ENCODE data around the gene CDC42.
"Not testable (repeated sequence)": the region's sequence is repeated elsewhere in the genome, so short reads cannot be mapped to it uniquely, and the experiment has no call there.

CDC42 gene

GRCh38 chr1:22076346-22076745, 23.8 kb downstream of the CDC42 start:
- Histone ChIP-seq H3K79me2 (ENCODE audit: control insufficient read depth, insufficient read depth, low read length, unreplicated experiment) (peaks cover 97% of the 10 kb centered on the region), H3K36me3 (ENCODE audit: insufficient read depth, low read length) (peaks cover 14% of the 10 kb centered on the region), H3K4me3 (ENCODE audit: low read depth, low read length) (no peak overlapping the region), H3K4me1 (ENCODE audit: control insufficient read depth, insufficient read depth, low read length, unreplicated experiment) (peaks cover 45% of the 10 kb centered on the region), H3K27me3 (ENCODE audit: insufficient read depth, low read length) (no peaks in the 10 kb centered on the region), H2AFZ (ENCODE audit: low read length, unreplicated experiment) (no peak overlapping the region), H3K27ac (ENCODE audit: low read depth, low read length) (no peak overlapping the region)

GRCh38 chr1:22077728-22078127, 25.2 kb downstream of the CDC42 start:
- Histone ChIP-seq H3K79me2 (ENCODE audit: control insufficient read depth, insufficient read depth, low read length, unreplicated experiment) (peaks cover 96% of the 10 kb centered on the region), H3K27me3 (ENCODE audit: insufficient read depth, low read length) (no peaks in the 10 kb centered on the region), H3K4me1 (ENCODE audit: control insufficient read depth, insufficient read depth, low read length, unreplicated experiment) (peaks cover 36% of the 10 kb centered on the region), H3K4me3 (ENCODE audit: low read depth, low read length) (no peak overlapping the region), H3K36me3 (ENCODE audit: insufficient read depth, low read length) (peaks cover 20% of the 10 kb centered on the region), H2AFZ (ENCODE audit: low read length, unreplicated experiment) (no peak overlapping the region), H3K27ac (ENCODE audit: low read depth, low read length) (no peak overlapping the region)

- Histone ChIP-seq H3K27ac (ENCODE audit: low read depth, low read length) (no peak overlapping the region), H3K4me3 (ENCODE audit: low read depth, low read length) (no peak overlapping the region), H3K79me2 (ENCODE audit: control insufficient read depth, insufficient read depth, low read length, unreplicated experiment) (peaks cover 95% of the 10 kb centered on the region), H3K4me1 (ENCODE audit: control insufficient read depth, insufficient read depth, low read length, unreplicated experiment) (peaks cover 32% of the 10 kb centered on the region), H3K36me3 (ENCODE audit: insufficient read depth, low read length) (peaks cover 20% of the 10 kb centered on the region), H3K27me3 (ENCODE audit: insufficient read depth, low read length) (no peaks in the 10 kb centered on the region), H2AFZ (ENCODE audit: low read length, unreplicated experiment) (no peak overlapping the region)
Measured at GRCh38 chr1:22078133-22078532, 25.6 kb downstream of the CDC42 start.

- Histone ChIP-seq H3K4me3 (ENCODE audit: low read depth, low read length) (no peak overlapping the region), H3K36me3 (ENCODE audit: insufficient read depth, low read length) (peaks cover 23% of the 10 kb centered on the region), H3K79me2 (ENCODE audit: control insufficient read depth, insufficient read depth, low read length, unreplicated experiment) (peaks cover 92% of the 10 kb centered on the region), H3K27me3 (ENCODE audit: insufficient read depth, low read length) (no peaks in the 10 kb centered on the region), H3K4me1 (ENCODE audit: control insufficient read depth, insufficient read depth, low read length, unreplicated experiment) (peaks cover 19% of the 10 kb centered on the region), H3K27ac (ENCODE audit: low read depth, low read length) (no peak overlapping the region), H2AFZ (ENCODE audit: low read length, unreplicated experiment) (no peak overlapping the region)
Measured at GRCh38 chr1:22080191-22080590, 27.7 kb downstream of the CDC42 start.

GRCh38 chr1:22088331-22088730, 35.8 kb downstream of the CDC42 start:
- Histone ChIP-seq H3K27ac (ENCODE audit: low read depth, low read length) (0 out of 2 replicates have a peak overlapping the region, but pooled peaks have one; percentile 25), H3K4me3 (ENCODE audit: low read depth, low read length) (no peak overlapping the region), H2AFZ (ENCODE audit: low read length, unreplicated experiment) (no peak overlapping the region), H3K79me2 (ENCODE audit: control insufficient read depth, insufficient read depth, low read length, unreplicated experiment) (peaks cover 85% of the 10 kb centered on the region), H3K36me3 (ENCODE audit: insufficient read depth, low read length) (peaks cover 31% of the 10 kb centered on the region), H3K27me3 (ENCODE audit: insufficient read depth, low read length) (no peaks in the 10 kb centered on the region), H3K4me1 (ENCODE audit: control insufficient read depth, insufficient read depth, low read length, unreplicated experiment) (peaks cover 42% of the 10 kb centered on the region)

GRCh38 chr1:22089134-22089571, 36.6 kb downstream of the CDC42 start:
- Histone ChIP-seq H3K79me2 (ENCODE audit: control insufficient read depth, insufficient read depth, low read length, unreplicated experiment) (peaks cover 83% of the 10 kb centered on the region), H3K27me3 (ENCODE audit: insufficient read depth, low read length) (no peaks in the 10 kb centered on the region), H3K4me3 (ENCODE audit: low read depth, low read length) (peak overlapping the region; percentile 20; the same call in 1 of the 2 replicates), H3K27ac (ENCODE audit: low read depth, low read length) (peak overlapping the region; percentile 25), H2AFZ (ENCODE audit: low read length, unreplicated experiment) (no peak overlapping the region), H3K36me3 (ENCODE audit: insufficient read depth, low read length) (peaks cover 31% of the 10 kb centered on the region), H3K4me1 (ENCODE audit: control insufficient read depth, insufficient read depth, low read length, unreplicated experiment) (peaks cover 42% of the 10 kb centered on the region)

- Histone ChIP-seq H3K27ac (ENCODE audit: low read depth, low read length) (peak overlapping the region; percentile 25; the same call in 1 of the 2 replicates), H3K36me3 (ENCODE audit: insufficient read depth, low read length) (peaks cover 32% of the 10 kb centered on the region), H3K4me1 (ENCODE audit: control insufficient read depth, insufficient read depth, low read length, unreplicated experiment) (peaks cover 42% of the 10 kb centered on the region), H2AFZ (ENCODE audit: low read length, unreplicated experiment) (no peak overlapping the region), H3K27me3 (ENCODE audit: insufficient read depth, low read length) (no peaks in the 10 kb centered on the region), H3K79me2 (ENCODE audit: control insufficient read depth, insufficient read depth, low read length, unreplicated experiment) (peaks cover 81% of the 10 kb centered on the region), H3K4me3 (ENCODE audit: low read depth, low read length) (peak overlapping the region; percentile 20; the same call in 1 of the 2 replicates)
Measured at GRCh38 chr1:22089787-22090186, 37.3 kb downstream of the CDC42 start.

- H3K27me3 ChIP-seq (ENCODE audit: insufficient read depth, low read length) = no peaks in the 10 kb centered on the region
- no peak overlapping the region for H3K4me3 ChIP-seq (ENCODE audit: low read depth, low read length)
- no peak overlapping the region for H3K27ac ChIP-seq (ENCODE audit: low read depth, low read length)
- H3K36me3 ChIP-seq (ENCODE audit: insufficient read depth, low read length) = peaks cover 35% of the 10 kb centered on the region
- H3K4me1 ChIP-seq (ENCODE audit: control insufficient read depth, insufficient read depth, low read length, unreplicated experiment) = peaks cover 43% of the 10 kb centered on the region
- peaks cover 80% of the 10 kb centered on the region for H3K79me2 ChIP-seq (ENCODE audit: control insufficient read depth, insufficient read depth, low read length, unreplicated experiment)
- no peak overlapping the region for H2AFZ ChIP-seq (ENCODE audit: low read length, unreplicated experiment)
Measured at GRCh38 chr1:22090867-22091266, 38.4 kb downstream of the CDC42 start.

GRCh38 chr1:22092026-22092768, 39.7 kb downstream of the CDC42 start:
- H3K4me3 ChIP-seq (ENCODE audit: low read depth, low read length); H3K27me3 ChIP-seq (ENCODE audit: insufficient read depth, low read length); H2AFZ ChIP-seq (ENCODE audit: low read length, unreplicated experiment): not testable (repeated sequence)
- H3K27ac ChIP-seq (ENCODE audit: low read depth, low read length) = 0 out of 2 replicates have a peak overlapping the region, but pooled peaks have one; percentile 8
- H3K79me2 ChIP-seq (ENCODE audit: control insufficient read depth, insufficient read depth, low read length, unreplicated experiment) = peaks cover 75% of the 10 kb centered on the region
- H3K36me3 ChIP-seq (ENCODE audit: insufficient read depth, low read length) = peaks cover 30% of the 10 kb centered on the region
- peaks cover 48% of the 10 kb centered on the region for H3K4me1 ChIP-seq (ENCODE audit: control insufficient read depth, insufficient read depth, low read length, unreplicated experiment)

GRCh38 chr1:22093513-22093912, 41.0 kb downstream of the CDC42 start:
- Histone ChIP-seq H3K4me3 (ENCODE audit: low read depth, low read length) (no peak overlapping the region), H3K27ac (ENCODE audit: low read depth, low read length) (no peak overlapping the region), H3K27me3 (ENCODE audit: insufficient read depth, low read length) (no peaks in the 10 kb centered on the region), H3K4me1 (ENCODE audit: control insufficient read depth, insufficient read depth, low read length, unreplicated experiment) (peaks cover 42% of the 10 kb centered on the region), H3K36me3 (ENCODE audit: insufficient read depth, low read length) (peaks cover 23% of the 10 kb centered on the region), H3K79me2 (ENCODE audit: control insufficient read depth, insufficient read depth, low read length, unreplicated experiment) (peaks cover 72% of the 10 kb centered on the region), H2AFZ (ENCODE audit: low read length, unreplicated experiment) (no peak overlapping the region)

GRCh38 chr1:22096036-22096435, 43.5 kb downstream of the CDC42 start:
- H3K79me2 ChIP-seq (ENCODE audit: control insufficient read depth, insufficient read depth, low read length, unreplicated experiment) = peaks cover 70% of the 10 kb centered on the region
- no peak overlapping the region for H3K27ac ChIP-seq (ENCODE audit: low read depth, low read length)
- no peak overlapping the region for H3K4me3 ChIP-seq (ENCODE audit: low read depth, low read length)
- H3K4me1 ChIP-seq (ENCODE audit: control insufficient read depth, insufficient read depth, low read length, unreplicated experiment) = peaks cover 17% of the 10 kb centered on the region
- H3K27me3 ChIP-seq (ENCODE audit: insufficient read depth, low read length) = no peaks in the 10 kb centered on the region
- no peak overlapping the region for H2AFZ ChIP-seq (ENCODE audit: low read length, unreplicated experiment)
- H3K36me3 ChIP-seq (ENCODE audit: insufficient read depth, low read length) = peaks cover 26% of the 10 kb centered on the region
